ENCODE measurements around the gene SPARC. TPM values are rescaled to one million over a fixed set of nuclear protein-coding genes. Genes with fewer than 3 reads are reported as not detected.
"Not testable (repeated sequence)": the region's sequence is repeated elsewhere in the genome, so short reads cannot be mapped to it uniquely, and the experiment has no call there.

Gene SPARC, protein sequence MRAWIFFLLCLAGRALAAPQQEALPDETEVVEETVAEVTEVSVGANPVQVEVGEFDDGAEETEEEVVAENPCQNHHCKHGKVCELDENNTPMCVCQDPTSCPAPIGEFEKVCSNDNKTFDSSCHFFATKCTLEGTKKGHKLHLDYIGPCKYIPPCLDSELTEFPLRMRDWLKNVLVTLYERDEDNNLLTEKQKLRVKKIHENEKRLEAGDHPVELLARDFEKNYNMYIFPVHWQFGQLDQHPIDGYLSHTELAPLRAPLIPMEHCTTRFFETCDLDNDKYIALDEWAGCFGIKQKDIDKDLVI
- total RNA-seq: under 1 TPM; 0.15 to 0.76 TPM

DNA sequence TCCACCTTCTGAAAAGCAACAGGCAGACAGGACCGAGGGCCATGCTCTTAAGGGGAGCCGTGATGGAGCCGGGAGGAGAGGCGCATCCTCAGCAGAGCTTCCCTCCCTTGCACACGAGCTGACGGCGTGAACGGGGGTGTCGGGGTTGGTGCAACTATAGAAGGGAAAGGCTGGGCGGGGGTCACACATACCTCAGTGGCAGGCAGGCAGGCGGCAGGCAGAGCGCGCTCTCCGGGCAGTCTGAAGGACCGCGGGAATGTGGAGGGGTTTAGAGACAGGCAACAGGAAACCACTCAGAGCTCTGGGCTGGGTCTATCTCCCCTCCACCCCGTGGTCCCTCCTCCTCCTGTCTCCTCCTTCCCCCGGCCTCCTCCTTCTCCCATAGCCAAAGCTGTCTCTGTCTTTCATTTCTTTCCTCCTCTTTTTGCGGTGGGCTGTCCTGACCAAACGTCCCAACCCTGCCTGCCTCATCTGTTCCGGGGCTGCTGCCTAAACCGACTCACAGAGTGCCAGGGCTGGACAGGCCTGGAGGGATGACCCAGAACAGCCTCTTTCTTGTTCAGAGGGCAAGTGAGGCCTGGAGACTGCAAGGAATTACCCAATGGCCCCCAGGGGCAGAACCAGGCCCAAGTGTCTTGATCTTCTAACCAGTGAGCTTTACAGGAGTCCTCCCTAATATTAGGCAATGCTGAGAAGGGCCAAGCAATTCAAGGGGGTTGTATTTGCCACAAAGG is at the start of gene SPARC:
Gene SPARC (minus strand): TSS at position 242 of the 734 bp plus-strand sequence. CDS start 10,727 bp downstream, outside the sequence.
- POLR2A ChIA-PET: no interaction called here
- CTCF ChIA-PET: no interaction called here

DNA sequence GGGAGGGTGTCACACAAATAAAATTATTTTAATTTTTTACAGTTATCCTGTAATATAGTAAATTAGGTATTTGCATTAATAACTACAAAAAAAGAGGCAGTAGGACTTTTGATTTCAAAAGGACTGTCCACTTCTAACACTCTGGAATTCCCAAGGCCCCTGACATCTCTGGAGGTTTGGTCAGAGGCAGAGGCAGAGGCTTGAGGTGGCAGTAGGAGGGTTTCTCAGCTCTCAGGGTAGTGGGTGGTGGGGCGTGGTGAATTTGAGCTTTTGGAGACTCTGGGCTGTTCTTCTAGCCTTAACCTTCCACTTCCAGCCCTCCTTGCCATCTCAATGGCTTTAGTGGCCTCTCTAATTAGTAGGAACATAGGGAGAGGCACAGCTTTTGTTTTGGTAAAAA is 48.9 kb upstream of the SPARC start:
- CTCF ChIA-PET: interaction anchor here (0.6 kb wide), 1 partner anchor 15 kb away, joined by 3 read pairs; no protein-coding TSS in a partner anchor
- POLR2A ChIA-PET: no interaction called here

DNA sequence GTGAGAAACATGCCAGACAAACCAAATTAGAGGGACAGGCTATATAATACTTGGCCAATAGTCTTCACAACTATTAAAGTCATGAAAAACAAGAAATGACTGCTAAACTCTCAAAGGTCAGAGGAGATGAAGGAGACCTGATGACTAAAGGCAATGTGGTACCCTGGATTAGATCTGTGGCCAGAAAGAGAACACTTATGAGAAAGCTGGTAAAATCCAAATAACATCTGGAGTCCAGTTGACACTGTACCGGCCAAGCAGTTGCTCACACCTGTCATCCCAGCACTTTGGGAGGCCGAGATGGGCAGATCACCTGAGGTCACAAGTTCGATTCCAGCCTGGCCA is 47.3 kb upstream of the SPARC start:
- ChIA-PET CTCF (no interaction called here), POLR2A (no interaction called here)

DNA sequence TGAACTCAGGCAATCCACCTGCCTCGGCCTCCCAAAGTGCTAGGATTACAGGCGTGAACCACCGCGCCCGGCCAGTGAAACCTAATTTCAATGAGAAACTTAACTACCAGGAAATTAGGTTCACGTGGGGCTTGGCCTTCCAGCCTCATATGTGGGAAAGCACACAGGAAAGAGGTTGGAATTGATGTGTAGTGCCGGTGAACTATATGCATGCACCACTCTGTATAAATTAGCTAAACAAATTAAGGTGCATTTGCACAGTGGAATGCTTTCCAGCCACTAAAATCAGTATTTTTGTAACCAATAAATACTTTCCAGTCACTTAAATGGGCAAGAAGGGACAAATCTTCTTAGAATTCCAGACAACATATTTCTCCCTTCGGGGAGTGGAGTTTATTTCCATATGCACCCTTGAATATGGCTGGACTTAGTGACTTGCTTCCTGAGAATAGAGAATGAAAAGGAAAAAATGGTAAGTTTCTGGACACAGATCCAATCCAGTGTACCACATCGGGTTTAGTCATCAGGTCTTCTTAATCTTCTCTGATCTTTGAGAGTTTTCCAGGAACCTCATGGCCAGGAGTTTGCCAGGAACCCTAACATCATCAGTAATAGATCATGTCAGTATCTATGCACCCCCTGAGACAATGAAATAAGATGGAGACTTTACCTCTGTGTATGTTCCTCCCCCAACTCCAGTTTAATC is 46.8 kb upstream of the SPARC start:
- CTCF ChIA-PET: no interaction called here
- POLR2A ChIA-PET: no interaction called here

DNA sequence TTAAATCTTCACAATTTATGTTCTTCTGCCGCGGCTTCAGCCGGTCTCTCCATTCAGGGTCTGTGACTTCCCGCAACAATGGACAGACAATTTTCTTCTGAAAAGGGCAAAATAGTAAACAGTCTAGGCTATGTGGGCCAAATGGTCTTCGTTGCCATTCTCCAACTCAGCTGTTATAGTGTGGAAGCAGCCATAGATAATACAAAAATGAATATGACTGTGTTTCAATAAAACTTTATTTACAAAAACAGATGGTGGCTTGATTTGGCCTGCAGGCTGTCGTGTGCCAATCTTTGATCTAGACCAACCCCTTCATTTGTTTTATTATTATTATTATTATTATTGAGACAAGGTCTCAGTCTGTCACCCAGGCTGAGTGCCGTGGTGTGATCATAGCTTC is 43.7 kb upstream of the SPARC start:
- ChIA-PET CTCF (interaction anchor here (1.2 kb wide), 1 partner anchor 9 kb away, joined by 3 read pairs; no protein-coding TSS in a partner anchor), POLR2A (no interaction called here)

DNA sequence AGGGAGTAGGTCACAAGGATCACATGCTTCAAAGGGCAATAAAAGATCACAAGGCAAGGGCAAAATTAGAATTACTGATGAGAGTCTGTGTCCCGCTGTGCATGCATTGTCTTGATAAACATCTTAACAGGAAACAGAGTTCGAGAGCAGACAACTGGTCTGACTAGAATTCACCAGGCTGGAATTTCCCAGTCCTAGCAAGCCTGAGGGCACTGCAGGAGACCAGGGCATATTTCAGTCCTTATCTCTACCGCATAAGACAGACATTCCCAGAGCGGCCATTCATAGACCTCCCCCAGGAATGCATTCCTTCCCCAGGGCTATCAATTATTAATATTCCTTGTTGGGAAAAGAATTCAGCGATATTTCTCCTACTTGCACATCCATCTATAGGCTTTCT is 42.9 kb upstream of the SPARC start:
- POLR2A ChIA-PET, CTCF ChIA-PET: not testable (repeated sequence)

DNA sequence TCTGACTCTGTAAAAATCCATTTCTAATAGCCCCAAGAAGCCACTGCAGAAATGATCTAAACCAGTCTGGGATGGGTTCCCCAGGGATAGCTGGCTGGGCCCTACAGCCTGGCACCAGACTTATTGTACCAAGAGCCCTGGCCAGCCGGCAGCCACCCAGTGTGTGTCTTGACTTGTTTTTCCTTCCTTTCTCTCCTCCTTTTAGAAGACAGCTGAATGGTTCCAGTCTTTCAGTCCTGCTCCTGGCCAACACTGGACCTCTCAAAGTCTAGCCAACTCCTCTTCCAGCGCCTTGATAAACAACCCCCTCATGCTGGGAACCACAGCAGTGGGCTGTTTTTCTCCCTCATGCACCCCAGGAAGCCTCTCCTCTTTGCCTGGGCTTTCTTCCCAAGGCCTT is 37.6 kb upstream of the SPARC start:
- POLR2A ChIA-PET: no interaction called here
- CTCF ChIA-PET: no interaction called here

DNA sequence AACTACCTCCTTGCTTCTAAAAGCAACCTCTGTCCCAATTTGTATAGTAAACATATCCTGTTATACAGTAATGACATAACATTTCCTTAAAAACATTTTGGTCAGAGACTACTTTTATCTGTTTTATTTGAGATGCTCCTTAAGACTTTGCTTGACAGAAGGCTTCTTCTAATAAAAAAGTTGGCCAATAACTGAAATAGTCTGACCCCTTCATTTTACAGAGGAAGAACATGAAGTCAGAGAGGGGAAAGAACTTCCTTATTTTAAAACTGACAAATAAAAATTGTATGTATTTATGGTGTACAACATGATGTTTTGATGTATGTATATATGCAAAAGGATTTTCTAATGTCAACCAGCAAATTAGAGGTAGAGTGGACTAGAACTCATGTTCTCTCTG is 35.8 kb upstream of the SPARC start:
- ChIA-PET POLR2A (no interaction called here), CTCF (interaction anchor here (1.1 kb wide), 1 partner anchor 19 kb away, joined by 4 read pairs; no protein-coding TSS in a partner anchor)

DNA sequence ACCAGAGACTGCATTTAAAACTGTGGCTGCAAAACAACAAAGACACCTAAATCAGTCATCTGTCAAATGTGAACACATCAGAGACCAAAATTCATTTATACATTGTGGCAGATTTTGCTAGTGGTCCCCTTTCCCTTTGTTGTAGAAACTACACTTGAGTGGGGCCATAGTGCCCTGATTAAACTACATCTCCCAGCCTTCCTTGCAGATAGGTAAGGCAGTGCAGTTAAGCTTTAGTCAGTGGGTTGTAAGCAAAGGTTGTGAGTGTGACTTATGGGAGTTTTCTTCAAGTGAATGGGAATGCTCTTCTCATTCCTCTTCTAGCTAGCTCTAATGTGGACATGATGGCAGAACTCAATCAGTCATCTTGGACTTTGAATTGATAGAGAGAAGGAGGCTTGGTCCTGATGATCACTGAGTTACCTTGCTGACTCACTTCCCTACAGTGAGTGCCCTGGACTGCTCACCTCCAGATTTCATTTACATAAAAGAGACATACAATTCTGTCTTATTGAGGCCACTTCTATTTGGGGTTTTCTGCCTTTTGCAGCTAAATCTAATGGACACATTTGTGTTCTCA is 35.2 kb upstream of the SPARC start:
- ChIA-PET CTCF (interaction anchor here (2.7 kb wide), 1 partner anchor 63 kb away, joined by 10 read pairs; no protein-coding TSS in a partner anchor), POLR2A (no interaction called here)

DNA sequence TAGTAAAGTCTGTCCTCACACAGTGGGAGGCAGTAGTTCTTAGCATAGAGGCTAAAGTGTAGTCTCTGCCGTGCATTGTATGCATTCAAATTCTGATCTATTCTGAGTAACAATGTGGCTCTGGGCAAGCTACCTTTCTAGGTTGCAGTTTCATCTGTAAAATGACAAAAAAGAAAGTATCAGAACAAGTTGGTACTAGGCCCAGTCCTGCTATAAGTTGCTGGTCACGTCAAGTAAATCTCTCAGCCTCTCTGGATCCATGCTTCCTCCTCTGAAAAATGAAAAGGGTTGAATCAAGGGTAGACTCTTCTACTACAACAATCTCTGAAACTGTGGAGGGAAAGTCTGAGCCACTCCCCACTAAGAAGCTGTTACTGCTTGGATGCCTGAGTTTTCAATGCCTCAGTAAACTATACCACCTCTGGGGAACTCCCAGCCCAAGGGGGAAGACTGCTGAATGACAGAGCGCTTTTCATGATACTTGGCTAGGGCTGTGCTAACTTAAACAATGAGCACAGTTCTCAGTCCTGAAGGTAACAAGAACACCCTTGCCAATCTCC is 34.5 kb upstream of the SPARC start:
- CTCF ChIA-PET: interaction anchor here (1.3 to 2.7 kb wide), 2 partner anchors 62 to 69 kb away, joined by 4 to 10 read pairs; no protein-coding TSS in a partner anchor
- POLR2A ChIA-PET: no interaction called here

DNA sequence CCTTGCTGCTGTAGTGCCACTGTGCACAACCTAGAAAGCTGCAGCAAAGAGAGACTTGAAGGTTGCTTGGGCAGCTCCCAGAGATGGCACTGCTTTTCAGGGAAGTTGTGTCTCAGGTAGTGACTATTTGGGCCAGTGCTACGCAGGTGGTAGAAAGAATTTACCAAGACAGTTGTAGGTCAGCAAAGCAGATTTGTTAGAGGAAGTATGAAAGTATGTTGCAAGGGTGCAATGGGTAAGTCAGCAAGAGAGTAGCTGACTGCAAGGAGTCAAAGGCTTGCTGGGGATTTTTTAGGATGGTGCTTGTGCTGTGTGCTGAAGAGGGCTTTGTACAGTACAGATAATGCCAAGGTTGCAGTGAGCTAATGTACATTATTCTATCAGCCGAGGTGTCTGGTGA is 33.5 kb upstream of the SPARC start:
- ChIA-PET CTCF (interaction anchor here (0.8 to 2.7 kb wide), 4 partner anchors 19 to 68 kb away, joined by 3 to 10 read pairs (median 4); no protein-coding TSS in a partner anchor), POLR2A (interaction anchor here (0.6 kb wide), 1 partner anchor 29 kb away, joined by 3 read pairs; no protein-coding TSS in a partner anchor)

DNA sequence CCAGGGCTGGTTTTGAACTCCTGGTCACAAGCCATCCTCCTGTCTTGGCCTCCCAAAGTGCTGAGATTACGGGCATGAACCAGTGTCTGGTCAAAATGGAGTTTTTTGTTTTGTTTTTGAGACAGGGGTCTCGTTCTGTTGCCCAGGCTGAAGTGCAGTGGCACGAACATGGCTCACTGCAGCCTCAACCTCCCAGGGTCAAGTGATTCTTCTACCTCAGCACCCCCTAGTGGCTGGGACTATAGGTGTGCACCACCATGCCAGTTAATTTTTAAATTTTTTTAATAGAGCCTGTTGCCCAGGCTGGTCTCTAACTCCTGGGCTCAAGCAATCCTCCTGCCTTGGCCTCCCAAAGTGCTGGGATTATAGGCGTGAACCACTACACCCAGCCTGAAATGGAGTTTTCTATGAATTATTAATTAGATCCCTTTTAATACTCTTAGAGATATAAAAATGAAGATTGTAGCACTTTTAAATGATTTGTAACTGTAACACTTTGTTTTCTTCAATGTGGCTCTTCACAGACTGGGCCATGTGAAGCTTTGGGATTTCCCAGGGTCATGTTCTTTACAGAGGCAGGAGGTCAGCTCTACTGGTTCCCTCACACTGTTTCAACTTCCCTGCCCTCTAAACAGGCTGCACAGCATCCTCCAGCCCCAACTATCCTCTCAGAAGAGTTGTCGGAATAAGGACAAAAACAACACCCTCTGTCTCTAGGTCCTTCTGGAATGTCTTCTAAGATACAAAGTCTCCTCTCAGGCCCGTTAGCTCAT is 32.7 kb upstream of the SPARC start:
- ChIA-PET CTCF (interaction anchor here (0.8 to 2.7 kb wide), 3 partner anchors 20 to 67 kb away, joined by 3 to 10 read pairs (median 5); no protein-coding TSS in a partner anchor), POLR2A (no interaction called here)

DNA sequence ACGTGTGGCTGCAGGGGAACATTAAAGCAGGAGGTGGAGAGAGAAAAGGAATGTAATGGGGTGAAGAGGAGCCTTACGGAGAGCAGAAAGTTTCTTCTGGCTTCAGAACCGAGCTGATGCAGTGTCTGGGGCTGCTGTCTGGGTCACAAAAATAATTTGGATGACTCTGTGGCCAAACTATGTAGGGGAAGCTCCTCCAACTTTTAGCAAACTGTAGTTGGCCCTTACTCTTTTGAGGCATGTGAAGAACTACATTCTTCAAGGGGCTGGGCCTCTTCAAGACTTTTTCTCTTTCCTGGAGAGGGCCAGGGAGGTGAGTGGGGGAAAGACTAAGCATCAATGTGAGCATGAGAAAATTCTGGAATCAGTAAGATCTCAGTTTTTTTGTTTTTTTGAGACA is 31.9 kb upstream of the SPARC start:
- POLR2A ChIA-PET: no interaction called here
- CTCF ChIA-PET: interaction anchor here (1.0 kb wide), 1 partner anchor 60 kb away, joined by 4 read pairs; no protein-coding TSS in a partner anchor

DNA sequence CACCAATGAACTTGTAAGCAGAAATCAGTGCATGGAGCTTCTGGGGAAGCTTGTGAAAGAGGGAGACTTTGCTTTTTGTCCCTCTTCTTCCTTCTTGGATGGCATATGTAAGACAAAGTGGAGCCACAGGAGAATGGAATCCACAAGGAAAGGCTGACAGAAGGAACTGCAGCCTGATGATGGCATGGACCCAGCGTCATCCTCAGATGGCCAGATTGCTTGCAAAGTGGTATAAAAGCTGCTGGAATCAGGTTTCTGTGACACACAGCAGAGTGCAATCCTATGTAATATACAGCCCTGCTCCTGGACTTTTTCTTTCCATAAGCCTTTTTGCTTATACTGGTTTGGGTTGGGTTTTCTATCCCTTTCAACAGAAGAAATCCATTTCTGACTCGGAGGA is 31.4 kb upstream of the SPARC start:
- CTCF ChIA-PET: interaction anchor here (1.0 kb wide), 1 partner anchor 59 kb away, joined by 4 read pairs; no protein-coding TSS in a partner anchor
- POLR2A ChIA-PET: no interaction called here

DNA sequence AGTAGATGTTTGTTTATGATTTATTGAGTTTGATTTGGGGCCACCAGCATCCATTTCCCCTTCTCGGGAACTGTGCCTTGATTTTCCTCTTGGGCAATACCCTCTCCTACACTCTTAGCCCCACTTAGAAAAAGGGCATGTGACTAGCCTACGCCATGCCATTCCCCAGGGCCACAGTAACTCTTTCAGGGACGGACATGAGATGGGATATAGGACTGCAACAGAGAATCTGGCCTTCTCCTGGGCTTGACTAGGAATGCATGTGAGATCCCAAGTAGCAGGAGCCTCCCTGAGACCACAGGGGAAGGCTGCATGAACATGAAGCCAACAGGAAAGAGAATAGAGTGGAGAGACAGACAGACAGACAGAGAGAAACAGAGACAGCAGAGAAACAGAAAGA is 30.7 kb upstream of the SPARC start:
- POLR2A ChIA-PET: no interaction called here

DNA sequence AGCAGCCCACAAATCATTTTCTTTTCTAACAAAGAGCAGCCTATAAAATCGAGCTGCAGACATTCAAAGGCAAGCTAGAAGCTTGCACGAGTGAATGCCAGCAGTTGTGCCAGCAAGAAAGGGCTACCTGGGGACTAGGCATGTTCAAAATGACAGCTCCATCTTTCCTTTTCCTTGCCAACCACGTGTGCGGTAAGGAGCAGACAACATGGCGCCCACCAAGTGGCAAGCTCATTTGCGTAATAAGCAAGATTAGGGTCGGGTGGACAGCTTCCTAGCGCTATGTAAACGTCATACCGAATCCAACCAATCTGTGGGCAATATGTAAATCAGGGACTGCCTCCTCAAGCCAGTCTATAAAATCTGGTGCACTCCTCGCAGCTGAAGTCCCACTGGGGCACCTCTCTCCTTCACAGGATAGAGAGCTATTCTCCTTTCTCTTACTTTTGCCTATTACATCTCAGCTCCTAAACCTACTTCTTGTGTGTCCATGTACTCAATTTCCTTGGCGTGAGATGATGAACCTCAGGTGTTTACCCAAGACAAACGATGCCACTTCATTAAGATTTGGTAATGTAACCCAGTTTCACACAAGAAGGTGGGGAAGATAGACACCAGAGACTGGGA is 22.5 kb upstream of the SPARC start:
- ChIA-PET CTCF (no interaction called here), POLR2A (no interaction called here)

More for the DNA sequence above, 30.7 kb upstream of the SPARC start:
- CTCF ChIA-PET: no interaction called here

DNA sequence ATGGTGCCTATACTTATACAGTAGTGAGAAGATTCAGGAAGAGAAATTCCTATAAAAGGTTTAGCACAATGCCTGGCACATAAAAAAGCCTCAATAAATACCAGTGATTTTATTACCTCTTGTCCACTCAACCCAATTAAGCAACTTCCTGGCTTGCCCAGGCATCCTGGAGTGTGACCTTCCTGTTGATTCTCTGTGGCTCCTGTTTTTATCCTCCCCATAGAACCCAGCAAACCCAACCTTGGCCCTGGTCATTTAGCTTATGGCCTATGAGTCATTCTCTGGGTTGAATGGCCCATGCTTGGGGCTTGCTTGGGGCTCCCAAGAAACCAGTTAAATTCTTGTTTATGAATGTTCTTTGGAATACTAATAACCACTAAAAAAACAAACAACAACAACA is 21.4 kb upstream of the SPARC start:
- CTCF ChIA-PET: interaction anchor here (0.9 kb wide), 1 partner anchor 8 kb away, joined by 3 read pairs; no protein-coding TSS in a partner anchor
- POLR2A ChIA-PET: no interaction called here

DNA sequence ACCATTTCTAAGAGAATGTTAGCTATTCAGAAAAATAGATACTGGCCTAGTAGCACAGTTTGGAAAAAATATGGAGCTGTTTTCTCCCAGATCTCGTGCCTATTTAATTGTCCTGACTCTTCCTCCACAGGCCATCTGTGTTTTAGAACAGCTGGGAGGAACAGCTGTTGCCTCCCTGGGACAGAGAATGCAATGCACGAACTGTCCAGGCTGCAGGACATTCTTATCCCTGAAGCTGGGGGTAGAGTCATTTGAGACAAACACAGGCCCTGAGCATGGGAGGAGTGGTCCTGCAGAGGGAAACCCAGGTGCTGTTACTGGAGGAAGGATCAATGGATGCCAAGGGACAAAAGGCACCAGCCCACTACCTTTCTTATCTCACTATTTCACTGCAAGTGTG is 20.9 kb upstream of the SPARC start:
- POLR2A ChIA-PET: no interaction called here

More for the DNA sequence above, 20.9 kb upstream of the SPARC start:
- CTCF ChIA-PET: no interaction called here

All from activated CD8-positive, alpha-beta memory T cell treated with anti-CD3 and anti-CD28 coated beads for 36 hours (primary cell).